ENCODE data around the gene DTWD2.

Gene DTWD2

GRCh38 chr5:118844351-118844750 is 144.0 kb downstream of the DTWD2 start:
- no peak overlapping the region for H3K27ac ChIP-seq (ENCODE audit: low read length)
- no peaks in the 10 kb centered on the region for H3K9me3 ChIP-seq (replicated peaks; ENCODE audit: insufficient read depth, low read length)
- no peaks in the 10 kb centered on the region for H3K4me1 ChIP-seq (ENCODE audit: low read length)
- H3F3A ChIP-seq (ENCODE audit: insufficient read depth, low read length) = no peaks in the 10 kb centered on the region
- no peaks in the 10 kb centered on the region for H3K27me3 ChIP-seq (replicated peaks; ENCODE audit: insufficient read depth, low read length)
- H3K4me3 ChIP-seq (ENCODE audit: low read length) = no peak overlapping the region
- no peak overlapping the region for H2AFZ ChIP-seq (ENCODE audit: low read length)
- no peaks in the 10 kb centered on the region for H3K9me2 ChIP-seq (replicated peaks; ENCODE audit: insufficient read depth, low read length)
- TF ChIP-seq EZH2 (optimal IDR thresholded peaks at IDR 0.05; ENCODE audit: low read depth, low read length) (no peak), CTCF (IDR thresholded peaks at IDR 0.05; ENCODE audit: low read length) (no peak), EZH2phosphoT487 (IDR thresholded peaks at IDR 0.05; ENCODE audit: low read length) (no peak)
- no peak for DNase-seq
- H3K4me2 ChIP-seq (ENCODE audit: low read depth, low read length) = no peak overlapping the region
- H3K79me2 ChIP-seq (ENCODE audit: low read length) = no peaks in the 10 kb centered on the region
- no peak overlapping the region for H3K9ac ChIP-seq (ENCODE audit: low read length)
- no peaks in the 10 kb centered on the region for H3K36me3 ChIP-seq (replicated peaks; ENCODE audit: insufficient read depth, low read length)
- H4K20me1 ChIP-seq (ENCODE audit: insufficient read depth, low read length) = no peaks in the 10 kb centered on the region

- no peak overlapping the region for H2AFZ ChIP-seq (ENCODE audit: low read length)
- 0 out of 2 replicates have a peak, but pooled peaks cover 9% of the 10 kb centered on the region for H3K4me1 ChIP-seq (ENCODE audit: low read length)
- no peaks in the 10 kb centered on the region for H3K9me3 ChIP-seq (replicated peaks; ENCODE audit: insufficient read depth, low read length)
- TF ChIP-seq EZH2 (optimal IDR thresholded peaks at IDR 0.05; ENCODE audit: low read depth, low read length) (no peak), CTCF (IDR thresholded peaks at IDR 0.05; ENCODE audit: low read length) (no peak), EZH2phosphoT487 (IDR thresholded peaks at IDR 0.05; ENCODE audit: low read length) (no peak)
- H3K27me3 ChIP-seq (replicated peaks; ENCODE audit: insufficient read depth, low read length) = no peaks in the 10 kb centered on the region
- no peaks in the 10 kb centered on the region for H4K20me1 ChIP-seq (ENCODE audit: insufficient read depth, low read length)
- H3K9ac ChIP-seq (ENCODE audit: low read length) = no peak overlapping the region
- H3K27ac ChIP-seq (ENCODE audit: low read length) = no peak overlapping the region
- H3K4me2 ChIP-seq (ENCODE audit: low read depth, low read length) = no peak overlapping the region
- no peak overlapping the region for H3K4me3 ChIP-seq (ENCODE audit: low read length)
- DNase-seq = no peak
- no peaks in the 10 kb centered on the region for H3K36me3 ChIP-seq (replicated peaks; ENCODE audit: insufficient read depth, low read length)
- H3F3A ChIP-seq (ENCODE audit: insufficient read depth, low read length) = no peaks in the 10 kb centered on the region
- no peaks in the 10 kb centered on the region for H3K79me2 ChIP-seq (ENCODE audit: low read length)
- H3K9me2 ChIP-seq (replicated peaks; ENCODE audit: insufficient read depth, low read length) = no peaks in the 10 kb centered on the region
These were observed 153.6 kb downstream of the DTWD2 start for GRCh38 chr5:118834710-118835109.

GRCh38 chr5:118832974-118833373 is 155.4 kb downstream of the DTWD2 start:
- no peak overlapping the region for H3K4me3 ChIP-seq (ENCODE audit: low read length)
- TF ChIP-seq CTCF (IDR thresholded peaks at IDR 0.05; ENCODE audit: low read length) (no peak), EZH2phosphoT487 (IDR thresholded peaks at IDR 0.05; ENCODE audit: low read length) (no peak), EZH2 (optimal IDR thresholded peaks at IDR 0.05; ENCODE audit: low read depth, low read length) (no peak)
- H3K27ac ChIP-seq (ENCODE audit: low read length) = no peak overlapping the region
- H3F3A ChIP-seq (ENCODE audit: insufficient read depth, low read length) = no peaks in the 10 kb centered on the region
- H3K4me1 ChIP-seq (ENCODE audit: low read length) = 0 out of 2 replicates have a peak, but pooled peaks cover 9% of the 10 kb centered on the region
- no peaks in the 10 kb centered on the region for H3K79me2 ChIP-seq (ENCODE audit: low read length)
- H3K9me2 ChIP-seq (replicated peaks; ENCODE audit: insufficient read depth, low read length) = no peaks in the 10 kb centered on the region
- no peaks in the 10 kb centered on the region for H4K20me1 ChIP-seq (ENCODE audit: insufficient read depth, low read length)
- H3K9me3 ChIP-seq (replicated peaks; ENCODE audit: insufficient read depth, low read length) = no peaks in the 10 kb centered on the region
- H3K27me3 ChIP-seq (replicated peaks; ENCODE audit: insufficient read depth, low read length) = no peaks in the 10 kb centered on the region
- H3K4me2 ChIP-seq (ENCODE audit: low read depth, low read length) = no peak overlapping the region
- no peaks in the 10 kb centered on the region for H3K36me3 ChIP-seq (replicated peaks; ENCODE audit: insufficient read depth, low read length)
- no peak overlapping the region for H2AFZ ChIP-seq (ENCODE audit: low read length)
- DNase-seq = no peak
- H3K9ac ChIP-seq (ENCODE audit: low read length) = no peak overlapping the region

All from MM.1S (cell line).